GM21526 (cell line): Measurements from ENCODE around the gene CLIP2.
"Not testable (repeated sequence)": the region's sequence is repeated elsewhere in the genome, so short reads cannot be mapped to it uniquely, and the experiment has no call there.

Experiments
- ATAC-seq: cut with Tn5 transposase; IDR thresholded peaks from one replicate; pipeline ENCODE4 v1.9.1; 2021; ENCODE audit warnings: moderate library complexity; ENCODE audit not compliant: unreplicated experiment, low FRiP score

The CLIP2 gene

GRCh38 chr7:74400420-74401136, 111.4 kb downstream of the CLIP2 start:
- no peak for ATAC-seq

- ATAC-seq = no peak
These were observed 112.1 kb downstream of the CLIP2 start for GRCh38 chr7:74401137-74401859.

- ATAC-seq = not testable (repeated sequence)
These were observed 113.5 kb downstream of the CLIP2 start for GRCh38 chr7:74402668-74403067.

GRCh38 chr7:74403521-74404387, 114.5 kb downstream of the CLIP2 start:
- no peak for ATAC-seq

GRCh38 chr7:74404388-74404700, 115.1 kb downstream of the CLIP2 start:
- ATAC-seq = no peak

GRCh38 chr7:74404741-74405140, 115.5 kb downstream of the CLIP2 start:
- ATAC-seq = no peak

- ATAC-seq = no peak
These were observed 116.1 kb downstream of the CLIP2 start for GRCh38 chr7:74405191-74405898.

GRCh38 chr7:74405899-74406512, 116.8 kb downstream of the CLIP2 start:
- ATAC-seq = no peak

GRCh38 chr7:74407958-74408357, 118.8 kb downstream of the CLIP2 start:
- no peak for ATAC-seq

- ATAC-seq = no peak
These were observed 120.4 kb downstream of the CLIP2 start for GRCh38 chr7:74409571-74409970.

GRCh38 chr7:74410772-74411171, 121.6 kb downstream of the CLIP2 start:
- no peak for ATAC-seq

- ATAC-seq = not testable (repeated sequence)
These were observed 122.4 kb downstream of the CLIP2 start for GRCh38 chr7:74411571-74411970.

- ATAC-seq = no peak
These were observed 122.8 kb downstream of the CLIP2 start for GRCh38 chr7:74412056-74412455.

- ATAC-seq = no peak
These were observed 123.4 kb downstream of the CLIP2 start for GRCh38 chr7:74412603-74413002.

GRCh38 chr7:74414595-74415333, 125.6 kb downstream of the CLIP2 start:
- ATAC-seq = not testable (repeated sequence)

GRCh38 chr7:74417419-74417971, 128.3 kb downstream of the CLIP2 start:
- no peak for ATAC-seq

- no peak for ATAC-seq
These were observed 128.9 kb downstream of the CLIP2 start for GRCh38 chr7:74418076-74418475.

GRCh38 chr7:74418538-74418937, 129.3 kb downstream of the CLIP2 start:
- no peak for ATAC-seq

GRCh38 chr7:74419232-74419631, 130.0 kb downstream of the CLIP2 start:
- not testable (repeated sequence) for ATAC-seq
